ENCODE measurements around the gene SCFD2. TPM values are rescaled to one million over a fixed set of nuclear protein-coding genes. Genes with fewer than 3 reads are reported as not detected.
"Not testable (repeated sequence)": the region's sequence is repeated elsewhere in the genome, so short reads cannot be mapped to it uniquely, and the experiment has no call there.

SCFD2 gene
- total RNA-seq, 2 donors from 2014 or later, result 19.3 to 26.7 TPM

DNA sequence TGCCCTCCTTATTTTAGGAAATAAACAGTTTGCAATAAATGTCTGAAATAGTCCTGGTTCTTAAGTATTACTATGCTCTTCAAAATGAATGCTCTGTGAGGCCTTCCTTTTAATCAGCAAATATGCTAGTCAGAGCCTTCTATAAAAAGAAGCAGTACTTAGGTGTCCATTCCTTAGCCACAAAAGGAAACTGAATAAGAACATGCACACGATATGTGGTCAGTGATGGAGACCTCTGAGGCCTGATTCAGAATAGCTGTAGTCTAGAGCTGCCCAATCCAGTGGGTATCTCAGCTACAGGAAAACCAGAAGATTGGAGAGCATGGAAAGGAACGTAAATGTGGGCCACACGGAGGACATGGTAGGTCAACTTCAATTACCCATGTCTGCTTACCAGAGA is 361.9 kb downstream of the SCFD2 start:
- peaks cover 5% of the 10 kb centered on the region for H3K36me3 Mint-ChIP-seq (ENCODE audit: low read depth)
- no peaks in the 10 kb centered on the region for H3K27me3 Mint-ChIP-seq
- H3K4me1 Mint-ChIP-seq, result no peaks in the 10 kb centered on the region
- no peak overlapping the region for H3K27ac Mint-ChIP-seq
- ATAC-seq (no peak), DNase-seq (no peak)
- no peaks in the 10 kb centered on the region for H3K9me3 ChIP-seq (ENCODE audit: control insufficient read depth, low read length, poor library complexity, severe bottlenecking)
- no peak overlapping the region for H3K4me3 Mint-ChIP-seq

- no peaks in the 10 kb centered on the region for H3K9me3 ChIP-seq (ENCODE audit: control insufficient read depth, low read length, poor library complexity, severe bottlenecking)
- ATAC-seq (no peak), DNase-seq (no peak)
- H3K27ac Mint-ChIP-seq, result no peak overlapping the region
- no peak overlapping the region for H3K4me3 Mint-ChIP-seq
- H3K27me3 Mint-ChIP-seq, result no peaks in the 10 kb centered on the region
- H3K4me1 Mint-ChIP-seq, result no peaks in the 10 kb centered on the region
- H3K36me3 Mint-ChIP-seq (ENCODE audit: low read depth), result no peaks in the 10 kb centered on the region
Measured at GRCh38 chr4:53000560-53000959, 365.3 kb downstream of the SCFD2 start.

DNA sequence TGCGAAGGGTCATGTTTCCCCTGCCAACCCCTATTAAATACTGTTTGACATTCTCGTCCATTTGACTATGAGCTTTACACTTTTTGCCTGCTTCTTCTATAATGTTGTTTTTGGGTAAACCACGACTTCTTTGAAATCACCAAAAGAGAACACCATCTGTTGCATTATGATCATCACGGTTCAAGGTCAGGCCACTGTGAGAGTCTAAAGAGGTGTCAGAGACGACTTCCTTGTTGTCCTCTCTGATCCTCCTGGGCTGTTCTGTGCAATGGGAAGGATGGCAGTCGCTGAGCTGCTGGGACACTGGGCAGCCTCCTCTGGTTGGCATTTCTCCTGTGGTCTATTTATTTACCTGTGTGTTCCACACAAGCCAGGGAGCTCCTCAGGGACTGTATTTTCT is 366.2 kb downstream of the SCFD2 start:
- H3K9me3 ChIP-seq (ENCODE audit: control insufficient read depth, low read length, poor library complexity, severe bottlenecking), result no peaks in the 10 kb centered on the region
- H3K27me3 Mint-ChIP-seq, result no peaks in the 10 kb centered on the region
- H3K27ac Mint-ChIP-seq, result no peak overlapping the region
- H3K4me3 Mint-ChIP-seq, result no peak overlapping the region
- DNase-seq, result no peak
- no peaks in the 10 kb centered on the region for H3K4me1 Mint-ChIP-seq
- H3K36me3 Mint-ChIP-seq (ENCODE audit: low read depth), result no peaks in the 10 kb centered on the region
- no peak for ATAC-seq

DNA sequence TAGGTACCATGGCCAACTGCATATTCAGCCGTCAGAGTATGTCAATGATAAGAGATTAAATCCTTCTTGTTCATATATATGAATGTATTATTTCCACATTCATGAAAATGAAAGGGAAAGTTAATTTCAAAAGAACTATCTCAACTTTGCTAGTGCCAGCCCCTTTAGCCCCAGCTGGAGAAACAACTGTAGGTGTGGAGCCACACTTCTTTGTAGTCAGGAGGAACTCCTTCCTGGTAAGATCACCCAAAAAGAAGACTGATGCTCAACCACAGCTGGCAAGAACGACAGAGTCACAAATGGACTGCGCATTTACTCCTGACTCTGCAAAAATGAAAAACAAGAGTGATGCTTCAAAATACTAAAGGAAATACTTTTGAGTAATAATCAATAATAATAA is 367.4 kb downstream of the SCFD2 start:
- H3K4me3 Mint-ChIP-seq, result no peak overlapping the region
- DNase-seq, result no peak
- H3K4me1 Mint-ChIP-seq, result no peaks in the 10 kb centered on the region
- H3K27me3 Mint-ChIP-seq, result no peaks in the 10 kb centered on the region
- ATAC-seq, result no peak
- no peaks in the 10 kb centered on the region for H3K9me3 ChIP-seq (ENCODE audit: control insufficient read depth, low read length, poor library complexity, severe bottlenecking)
- no peak overlapping the region for H3K27ac Mint-ChIP-seq
- no peaks in the 10 kb centered on the region for H3K36me3 Mint-ChIP-seq (ENCODE audit: low read depth)

- no peak for ATAC-seq
- H3K9me3 ChIP-seq (ENCODE audit: control insufficient read depth, low read length, poor library complexity, severe bottlenecking), result no peaks in the 10 kb centered on the region
- H3K4me3 Mint-ChIP-seq, result no peak overlapping the region
- no peaks in the 10 kb centered on the region for H3K36me3 Mint-ChIP-seq (ENCODE audit: low read depth)
- no peak for DNase-seq
- no peaks in the 10 kb centered on the region for H3K27me3 Mint-ChIP-seq
- H3K27ac Mint-ChIP-seq, result no peak overlapping the region
- H3K4me1 Mint-ChIP-seq, result no peaks in the 10 kb centered on the region
Measured at GRCh38 chr4:52997132-52997416, 368.8 kb downstream of the SCFD2 start.

- ATAC-seq, result no peak
- DNase-seq, result no peak
- no peak overlapping the region for H3K27ac Mint-ChIP-seq
- no peaks in the 10 kb centered on the region for H3K27me3 Mint-ChIP-seq
- no peaks in the 10 kb centered on the region for H3K4me1 Mint-ChIP-seq
- no peak overlapping the region for H3K4me3 Mint-ChIP-seq
- H3K9me3 ChIP-seq (ENCODE audit: control insufficient read depth, low read length, poor library complexity, severe bottlenecking), result no peaks in the 10 kb centered on the region
- no peaks in the 10 kb centered on the region for H3K36me3 Mint-ChIP-seq (ENCODE audit: low read depth)
Measured at GRCh38 chr4:52996261-52997131, 369.4 kb downstream of the SCFD2 start.

- Mint-ChIP-seq H3K4me1 (no peaks in the 10 kb centered on the region), H3K27me3 (no peaks in the 10 kb centered on the region), H3K27ac (no peak overlapping the region), H3K4me3 (no peak overlapping the region), H3K36me3 (ENCODE audit: low read depth) (no peaks in the 10 kb centered on the region)
- no peaks in the 10 kb centered on the region for H3K9me3 ChIP-seq (ENCODE audit: control insufficient read depth, low read length, poor library complexity, severe bottlenecking)
- DNase-seq (no peak), ATAC-seq (no peak)
Measured at GRCh38 chr4:52995360-52996030, 370.4 kb downstream of the SCFD2 start.

DNA sequence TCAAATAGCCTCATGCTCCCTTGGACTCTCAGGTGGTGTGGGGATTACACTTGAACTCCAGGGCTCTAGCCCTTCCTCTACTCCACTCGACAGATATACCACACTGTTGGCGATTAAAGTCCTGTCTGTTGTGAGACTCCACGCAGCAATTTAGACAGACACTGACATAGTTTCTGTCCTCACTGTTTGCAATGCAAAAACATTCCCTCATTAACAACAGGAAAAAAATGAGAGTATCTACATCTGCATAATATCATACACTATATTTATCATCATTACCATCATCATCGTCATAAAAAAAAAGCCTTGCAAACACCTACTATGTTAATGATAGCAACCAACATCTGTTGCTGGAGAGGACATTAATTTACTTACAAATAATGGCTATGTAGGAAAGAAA is 371.3 kb downstream of the SCFD2 start:
- Mint-ChIP-seq H3K36me3 (ENCODE audit: low read depth) (no peaks in the 10 kb centered on the region), H3K27ac (no peak overlapping the region), H3K4me1 (peaks cover 4% of the 10 kb centered on the region), H3K27me3 (no peaks in the 10 kb centered on the region), H3K4me3 (no peak overlapping the region)
- ATAC-seq (no peak), DNase-seq (no peak)
- H3K9me3 ChIP-seq (ENCODE audit: control insufficient read depth, low read length, poor library complexity, severe bottlenecking), result no peaks in the 10 kb centered on the region

GRCh38 chr4:52993771-52994170 is 372.1 kb downstream of the SCFD2 start:
- no peak for ATAC-seq
- no peaks in the 10 kb centered on the region for H3K9me3 ChIP-seq (ENCODE audit: control insufficient read depth, low read length, poor library complexity, severe bottlenecking)

DNA sequence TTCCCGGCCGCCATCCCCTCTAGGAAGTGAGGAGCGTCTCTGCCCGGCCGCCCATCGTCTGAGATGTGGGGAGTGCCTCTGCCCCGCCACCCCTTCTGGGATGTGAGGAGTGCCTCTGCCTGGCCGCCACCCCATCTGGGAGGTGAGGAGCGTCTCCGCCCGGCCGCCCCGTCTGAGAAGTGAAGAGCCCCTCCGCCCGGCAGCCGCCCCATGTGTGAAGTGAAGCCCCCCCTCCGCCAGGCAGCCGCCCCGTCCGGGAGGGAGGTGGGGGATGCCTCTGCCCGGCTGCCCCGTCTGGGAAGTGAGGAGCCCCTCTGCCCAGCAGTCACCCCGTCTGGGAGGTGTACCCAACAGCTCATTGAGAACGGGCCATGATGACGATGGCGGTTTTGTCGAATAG is 373.3 kb downstream of the SCFD2 start:
- DNase-seq; H3K36me3 Mint-ChIP-seq (ENCODE audit: low read depth); H3K27ac Mint-ChIP-seq; ATAC-seq; H3K27me3 Mint-ChIP-seq; H3K4me1 Mint-ChIP-seq; H3K9me3 ChIP-seq (ENCODE audit: control insufficient read depth, low read length, poor library complexity, severe bottlenecking); H3K4me3 Mint-ChIP-seq: not testable (repeated sequence)

More at GRCh38 chr4:52993771-52994170, 372.1 kb downstream of the SCFD2 start:
- Mint-ChIP-seq H3K4me3 (no peak overlapping the region), H3K27ac (no peak overlapping the region), H3K36me3 (ENCODE audit: low read depth) (no peaks in the 10 kb centered on the region), H3K4me1 (peaks cover 4% of the 10 kb centered on the region), H3K27me3 (no peaks in the 10 kb centered on the region)
- no peak for DNase-seq

GRCh38 chr4:52991472-52991871 is 374.4 kb downstream of the SCFD2 start:
- ATAC-seq (no peak), DNase-seq (no peak)
- Mint-ChIP-seq H3K4me3 (no peak overlapping the region), H3K4me1 (peaks cover 6% of the 10 kb centered on the region), H3K27ac (peak overlapping the region; percentile 27), H3K36me3 (ENCODE audit: low read depth) (no peaks in the 10 kb centered on the region), H3K27me3 (no peaks in the 10 kb centered on the region)
- no peaks in the 10 kb centered on the region for H3K9me3 ChIP-seq (ENCODE audit: control insufficient read depth, low read length, poor library complexity, severe bottlenecking)

GRCh38 chr4:52990706-52991105 is 375.2 kb downstream of the SCFD2 start:
- Mint-ChIP-seq H3K4me1 (peaks cover 6% of the 10 kb centered on the region), H3K27me3 (no peaks in the 10 kb centered on the region), H3K4me3 (no peak overlapping the region), H3K36me3 (ENCODE audit: low read depth) (no peaks in the 10 kb centered on the region), H3K27ac (peak overlapping the region; percentile 27)
- H3K9me3 ChIP-seq (ENCODE audit: control insufficient read depth, low read length, poor library complexity, severe bottlenecking), result no peaks in the 10 kb centered on the region
- ATAC-seq, result no peak
- DNase-seq, result no peak

DNA sequence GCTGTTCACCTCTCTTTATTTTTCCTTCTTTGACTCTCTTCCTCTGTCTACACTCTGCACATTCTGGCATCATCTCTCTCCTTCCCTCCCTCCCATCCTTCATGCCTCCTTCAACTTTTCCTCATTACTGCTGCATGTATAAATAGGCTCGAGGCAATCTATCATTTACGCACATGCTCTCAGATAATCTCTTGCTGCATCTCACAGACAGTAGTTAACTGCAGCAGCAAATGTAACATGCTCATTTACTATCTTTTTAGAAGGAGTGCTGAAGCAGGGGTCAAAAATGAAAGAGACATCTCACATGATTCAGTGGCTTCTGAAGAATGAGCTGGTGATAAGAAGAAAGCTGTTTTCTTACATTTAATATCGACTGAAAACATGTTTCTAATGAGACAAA is 376.0 kb downstream of the SCFD2 start:
- H3K4me3 Mint-ChIP-seq, result no peak overlapping the region
- no peak overlapping the region for H3K27ac Mint-ChIP-seq
- H3K36me3 Mint-ChIP-seq (ENCODE audit: low read depth), result no peaks in the 10 kb centered on the region
- H3K27me3 Mint-ChIP-seq, result no peaks in the 10 kb centered on the region
- H3K9me3 ChIP-seq (ENCODE audit: control insufficient read depth, low read length, poor library complexity, severe bottlenecking), result no peaks in the 10 kb centered on the region
- H3K4me1 Mint-ChIP-seq, result peaks cover 6% of the 10 kb centered on the region
- DNase-seq (no peak), ATAC-seq (no peak)

Measured in T-helper 17 cell (primary cell).